Measurements from ENCODE around the gene MAP1A. TPM values are rescaled to one million over a fixed set of nuclear protein-coding genes. Genes with fewer than 3 reads are reported as not detected.
"Not testable (repeated sequence)": the region's sequence is repeated elsewhere in the genome, so short reads cannot be mapped to it uniquely, and the experiment has no call there.

The MAP1A gene
- total RNA-seq, 2 experiments from 2014 or later: 1.3 TPM

DNA sequence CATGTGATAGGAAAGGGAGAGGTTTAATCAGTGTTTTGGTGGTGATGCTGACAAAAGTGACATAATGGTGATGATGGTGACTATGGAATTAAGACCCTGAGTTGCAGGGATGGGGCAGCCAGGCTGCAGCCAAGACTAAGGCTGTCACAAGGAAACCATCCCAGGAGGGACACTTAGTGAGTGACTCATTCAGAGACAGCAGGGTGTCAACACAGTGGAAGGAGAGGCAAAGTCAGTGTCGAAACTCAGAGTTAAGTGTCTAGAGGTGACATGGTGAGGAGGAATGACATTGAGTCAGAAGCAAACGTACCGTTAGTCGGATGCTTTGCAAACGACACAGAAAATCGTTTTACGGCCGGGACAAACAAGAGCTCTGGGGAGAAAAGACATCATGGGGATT is 46.4 kb downstream of the MAP1A start:
- intact Hi-C loops (cut with DNase I, micrococcal nuclease); H3K4me3 Mint-ChIP-seq; ATAC-seq; DNase-seq; H3K27me3 Mint-ChIP-seq; H3K36me3 Mint-ChIP-seq (ENCODE audit: low read depth); POLR2A ChIA-PET; H3K9me3 Mint-ChIP-seq (ENCODE audit: low read depth); CTCF ChIA-PET; H3K4me1 Mint-ChIP-seq; H3K27ac Mint-ChIP-seq: not testable (repeated sequence)

DNA sequence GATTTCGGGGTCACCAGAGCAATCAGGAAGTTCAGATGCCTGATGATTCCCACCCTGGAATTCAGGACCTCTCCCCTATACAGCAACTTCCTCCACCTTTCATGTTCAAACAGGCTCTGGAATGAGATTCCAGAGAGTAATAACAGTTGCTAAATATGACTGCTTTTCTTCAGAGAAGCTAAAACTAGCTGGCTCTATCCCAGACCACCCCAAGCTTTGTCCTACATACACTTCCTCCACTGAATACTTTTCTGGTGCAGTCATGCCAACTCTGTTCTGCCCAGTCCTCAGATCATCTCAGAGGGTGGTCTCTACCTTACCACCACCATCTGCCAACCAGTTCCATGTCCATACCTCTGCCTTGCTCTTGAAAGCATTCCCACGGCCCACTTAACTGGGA is 49.2 kb downstream of the MAP1A start:
- H3K27ac Mint-ChIP-seq; POLR2A ChIA-PET; H3K9me3 Mint-ChIP-seq (ENCODE audit: low read depth); DNase-seq; H3K27me3 Mint-ChIP-seq; H3K4me1 Mint-ChIP-seq; H3K36me3 Mint-ChIP-seq (ENCODE audit: low read depth); CTCF ChIA-PET; ATAC-seq; H3K4me3 Mint-ChIP-seq; intact Hi-C loops (cut with DNase I, micrococcal nuclease): not testable (repeated sequence)

DNA sequence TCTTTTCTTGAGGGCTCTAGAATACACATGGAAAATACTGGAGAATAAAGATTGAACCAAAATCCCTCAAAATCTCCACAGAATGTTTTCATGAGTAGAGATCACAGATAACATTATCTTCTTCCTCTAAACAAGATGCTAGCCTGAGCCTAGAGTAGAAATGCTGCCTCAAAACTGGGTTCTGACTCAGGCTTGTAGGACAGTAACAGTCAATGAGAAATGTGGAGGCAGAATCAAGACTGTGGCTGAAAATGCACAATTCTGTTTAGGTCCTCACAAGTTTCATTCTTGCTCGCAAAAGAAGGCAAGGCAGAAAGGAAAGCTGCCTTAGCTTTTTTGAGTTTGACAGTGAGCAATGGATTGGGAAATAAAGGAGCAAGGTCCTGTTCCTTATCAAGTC is 57.2 kb downstream of the MAP1A start:
- H3K4me1 Mint-ChIP-seq; POLR2A ChIA-PET; H3K27me3 Mint-ChIP-seq; H3K4me3 Mint-ChIP-seq; H3K9me3 Mint-ChIP-seq (ENCODE audit: low read depth); DNase-seq; CTCF ChIA-PET; intact Hi-C loops (cut with DNase I, micrococcal nuclease); H3K27ac Mint-ChIP-seq; H3K36me3 Mint-ChIP-seq (ENCODE audit: low read depth): not testable (repeated sequence)
- ATAC-seq: peak; percentile 81

Other genes with a start within 250 kb of the MAP1A start
- gene TGM7, start 215.4 kb upstream of the MAP1A start, total RNA-seq: not detected
- gene LCMT2, start 187.0 kb upstream of the MAP1A start, total RNA-seq: 1 to 10 TPM; 7.6 to 8.5 TPM
- 10 to 100 TPM; 20.8 to 26.4 TPM for gene ZSCAN29, start 146.6 kb upstream of the MAP1A start, total RNA-seq
- gene TUBGCP4, start 146.5 kb upstream of the MAP1A start, total RNA-seq: 10 to 100 TPM; 43.6 to 44.0 TPM
- 10 to 100 TPM; 22.4 to 23.9 TPM for gene TP53BP1, start 24.5 kb upstream of the MAP1A start, total RNA-seq
- gene PPIP5K1, start 72.6 kb downstream of the MAP1A start, total RNA-seq: 10 to 100 TPM; 37.7 to 42.6 TPM
- under 1 TPM in 1 of 2 experiments, not detected in 1; 0.25 TPM for gene CKMT1B, start 76.4 kb downstream of the MAP1A start, total RNA-seq
- gene STRC, start 101.2 kb downstream of the MAP1A start, total RNA-seq: 1 to 10 TPM in 1 of 2 experiments, under 1 TPM in 1; 0.66 to 1.0 TPM
- 1 to 10 TPM; 1.9 to 2.2 TPM for gene CATSPER2, start 131.2 kb downstream of the MAP1A start, total RNA-seq
- under 1 TPM; 0.27 to 0.33 TPM for gene CKMT1A, start 176.3 kb downstream of the MAP1A start, total RNA-seq
- 100 to 1,000 TPM; 274 to 287 TPM for gene PDIA3, start 228.8 kb downstream of the MAP1A start, total RNA-seq

All from activated CD4-positive, alpha-beta T cell treated with anti-CD3 and anti-CD28 coated beads for 36 hours (primary cell).